HG02938 (cell line): ENCODE measurements around the gene MVB12B.
"Not testable (repeated sequence)": the region's sequence is repeated elsewhere in the genome, so short reads cannot be mapped to it uniquely, and the experiment has no call there.

Source experiments
- ATAC-seq: cut with Tn5 transposase; IDR thresholded peaks from one replicate; pipeline ENCODE4 v1.9.1; 2021; ENCODE audit warnings: mild to moderate bottlenecking, moderate library complexity; ENCODE audit not compliant: unreplicated experiment

MVB12B gene

DNA sequence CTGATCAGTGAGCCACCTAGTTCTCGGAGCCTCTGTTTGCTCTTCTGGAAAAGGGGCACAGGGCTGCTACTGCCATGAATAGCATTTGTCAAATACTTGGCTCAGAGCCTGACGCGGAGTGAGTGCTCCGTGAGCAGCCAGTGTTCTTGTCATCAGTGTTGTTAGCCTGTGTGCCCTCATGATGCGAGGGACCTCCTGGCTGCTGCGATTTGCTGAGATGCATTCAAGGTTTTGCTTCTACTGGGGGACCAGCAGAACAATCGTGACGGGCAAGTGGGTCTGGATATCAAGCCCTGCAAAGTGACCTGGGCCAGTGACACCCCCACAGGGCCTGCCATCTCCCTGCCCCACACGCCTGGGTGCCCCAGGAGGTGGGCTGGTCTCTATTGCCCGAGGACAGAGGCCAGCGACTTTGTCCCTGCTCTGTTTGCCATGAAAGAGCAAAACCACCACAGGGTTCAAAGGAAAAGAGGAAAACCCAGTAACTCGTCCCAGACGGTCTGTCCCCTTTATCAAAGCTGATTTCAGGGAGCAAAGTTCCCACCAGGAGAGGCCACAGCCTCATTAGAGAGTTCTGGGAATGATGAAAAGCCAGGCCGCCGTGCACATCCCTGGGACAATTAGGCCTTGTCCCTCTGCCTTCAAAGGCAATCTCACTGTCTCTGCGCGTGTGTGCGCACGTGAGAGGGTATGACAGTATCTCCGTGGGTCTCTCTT is 200.6 kb downstream of the MVB12B start:
- no peak for ATAC-seq

DNA sequence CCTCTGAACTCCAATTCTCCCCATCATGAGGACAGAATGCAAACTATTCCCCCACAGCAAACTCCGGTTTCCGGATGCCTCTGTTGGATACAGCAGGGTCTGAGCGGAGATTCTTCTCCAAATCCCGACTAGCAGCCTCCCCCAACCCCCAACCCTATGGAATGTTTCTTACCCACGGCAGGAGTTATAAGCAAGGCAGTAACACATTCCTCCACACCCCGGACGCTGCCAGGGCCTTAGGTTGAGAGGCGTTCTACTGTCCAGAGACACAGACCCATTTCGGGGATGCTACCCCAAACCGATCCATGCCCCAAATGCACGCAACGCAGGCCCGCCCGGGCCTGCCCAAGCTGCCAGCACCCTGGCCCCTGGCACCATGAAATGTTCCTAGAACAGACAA is 201.5 kb downstream of the MVB12B start:
- ATAC-seq = no peak

DNA sequence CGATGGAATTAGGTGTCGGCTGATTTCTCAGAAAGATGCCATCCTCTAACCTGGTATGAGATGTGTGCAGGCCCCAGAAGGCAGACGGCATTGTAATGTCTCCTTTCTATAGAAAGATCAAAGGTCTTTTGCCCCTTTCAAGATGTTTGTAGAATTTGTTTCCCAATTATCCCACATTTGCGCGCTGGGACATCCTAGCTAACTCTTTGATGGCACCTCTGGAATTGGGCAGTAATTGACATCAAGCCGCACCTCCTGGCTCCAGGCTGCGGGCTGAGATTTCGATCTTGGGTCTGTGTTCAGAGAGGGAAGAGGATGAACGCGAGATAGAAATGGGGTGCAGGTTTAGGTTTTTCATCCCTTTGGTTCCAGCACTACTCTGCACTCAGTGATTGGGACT is 202.3 kb downstream of the MVB12B start:
- ATAC-seq = no peak

DNA sequence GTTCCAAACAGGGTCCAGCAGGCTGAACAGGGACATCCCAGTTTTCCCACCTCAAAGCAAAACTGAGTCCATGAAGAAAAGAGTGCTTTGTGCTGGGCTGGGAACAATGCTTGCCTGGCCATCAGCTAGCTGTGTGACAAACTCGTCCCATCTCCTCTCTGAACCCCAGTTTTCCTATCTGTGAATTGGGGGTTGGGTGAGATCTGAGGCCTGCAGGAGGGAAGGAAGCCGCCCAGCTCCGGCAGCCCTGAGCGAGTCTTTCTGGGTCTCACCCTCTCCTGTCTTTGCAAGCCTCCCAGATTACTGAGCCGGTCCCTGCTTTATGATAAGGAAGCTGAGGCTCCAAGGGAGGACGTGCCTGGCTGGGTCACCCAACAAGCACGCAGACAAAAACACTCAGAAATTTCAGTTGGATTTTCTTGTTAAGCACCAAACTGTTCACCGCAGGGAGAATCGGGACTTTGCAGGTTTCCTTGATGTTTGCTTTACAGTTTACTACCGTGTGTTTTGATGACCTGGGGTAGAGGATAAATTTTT is 204.5 kb downstream of the MVB12B start:
- no peak for ATAC-seq

DNA sequence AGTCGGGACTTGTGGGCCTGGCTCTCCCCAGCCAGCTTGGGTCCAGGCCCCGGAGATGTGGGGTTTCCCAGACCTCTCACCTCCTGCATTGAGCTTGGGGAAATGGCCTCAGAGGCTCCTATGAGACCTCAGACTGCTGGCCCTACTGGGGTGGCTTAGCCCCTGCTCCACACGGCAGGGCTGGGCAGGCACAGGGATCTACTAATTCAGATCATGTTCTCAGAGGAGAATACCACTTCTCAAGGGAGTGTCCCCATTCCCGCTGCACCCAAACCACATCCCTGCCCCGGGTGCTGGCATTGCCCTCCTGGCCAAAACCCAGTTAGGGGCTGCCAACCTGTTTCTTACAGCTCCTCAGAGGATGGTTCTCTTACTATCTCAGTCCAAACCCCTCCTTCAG is 205.0 kb downstream of the MVB12B start:
- ATAC-seq = no peak

DNA sequence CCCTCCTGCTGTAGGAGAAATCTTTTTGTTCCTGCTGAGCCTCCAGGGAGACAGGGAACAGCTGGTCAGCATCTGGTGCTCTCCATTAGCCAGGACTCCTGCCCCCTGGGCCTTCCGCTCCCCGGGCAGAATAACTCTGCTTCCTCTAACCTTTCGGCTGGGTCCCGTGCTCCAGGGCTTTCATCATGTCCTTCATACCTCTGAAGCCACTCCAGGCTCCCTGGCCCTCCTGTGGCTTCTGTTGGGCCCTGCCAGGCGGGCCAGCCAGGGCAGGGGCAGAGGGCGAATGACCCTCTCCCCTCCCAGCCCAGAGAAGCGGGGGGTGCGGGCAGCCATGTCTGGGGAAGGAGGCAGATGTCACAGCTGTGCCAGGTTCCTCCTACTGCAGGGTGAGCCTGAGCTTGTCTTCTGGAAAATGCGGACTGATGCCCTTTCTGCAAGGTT is 205.4 kb downstream of the MVB12B start:
- no peak for ATAC-seq

DNA sequence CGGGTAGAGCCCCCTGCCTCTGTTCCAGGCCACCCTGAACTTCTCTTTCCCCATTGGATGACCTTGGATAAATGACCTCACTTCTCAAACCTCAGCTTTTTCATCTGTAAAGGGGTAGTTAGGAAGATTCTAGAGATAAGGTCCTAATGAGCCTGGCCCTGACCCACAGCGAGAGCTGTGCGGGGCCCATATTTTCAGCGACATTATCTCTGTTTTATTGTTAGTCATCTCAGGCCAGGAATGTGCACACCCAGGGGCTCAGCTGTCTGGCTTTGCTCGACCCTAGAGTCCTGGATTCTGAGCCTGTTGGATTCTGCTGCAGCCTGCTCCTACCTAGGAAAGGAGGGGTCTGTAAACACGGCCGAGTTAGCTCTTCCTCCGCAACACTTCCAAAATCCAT is 205.9 kb downstream of the MVB12B start:
- ATAC-seq = no peak

DNA sequence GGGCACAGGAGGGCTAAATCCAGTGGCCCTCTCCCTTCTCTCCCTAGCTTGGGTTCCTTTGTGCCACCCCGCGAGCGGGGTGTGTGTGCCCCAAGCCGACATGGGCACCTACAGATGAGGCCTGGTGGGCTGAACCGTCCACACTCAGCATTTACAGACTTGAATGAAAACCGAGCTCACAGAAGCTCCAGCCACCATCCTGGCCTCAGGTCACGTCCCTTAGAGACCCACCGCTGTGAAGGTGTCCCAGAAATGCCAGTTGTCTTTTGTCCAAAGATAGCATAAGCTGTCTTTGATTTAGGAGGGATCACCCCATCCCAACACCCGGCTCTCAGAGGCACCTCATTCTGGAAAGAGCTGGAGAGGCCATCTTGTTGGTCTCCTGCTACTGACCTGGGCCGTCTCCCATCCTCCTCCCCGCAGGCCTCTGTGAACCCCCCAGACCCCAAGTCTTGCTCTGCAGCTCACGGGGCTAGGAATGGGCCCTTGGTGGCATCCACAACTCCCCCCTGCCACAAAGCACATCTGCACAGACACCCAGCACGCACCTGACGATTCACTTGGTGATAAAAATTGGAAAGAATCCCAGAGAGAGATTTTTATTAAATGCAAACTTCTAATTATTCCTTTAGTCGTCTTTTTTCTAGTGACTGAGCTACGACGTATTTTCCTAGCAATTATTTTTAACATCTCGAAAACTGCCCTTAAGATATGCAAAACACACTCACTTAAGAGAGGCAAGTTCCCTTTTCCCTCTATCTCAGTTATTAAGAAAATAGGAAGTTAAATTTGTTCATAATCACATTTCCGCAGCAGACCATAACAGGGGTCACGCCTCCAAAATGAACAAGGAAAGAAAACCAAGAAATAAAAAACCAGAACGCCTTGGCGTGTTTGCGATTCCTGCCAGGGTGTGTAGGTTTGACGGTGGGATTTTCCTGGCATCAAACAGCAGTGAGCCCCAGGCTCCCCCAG is 206.6 kb downstream of the MVB12B start:
- ATAC-seq = no peak

DNA sequence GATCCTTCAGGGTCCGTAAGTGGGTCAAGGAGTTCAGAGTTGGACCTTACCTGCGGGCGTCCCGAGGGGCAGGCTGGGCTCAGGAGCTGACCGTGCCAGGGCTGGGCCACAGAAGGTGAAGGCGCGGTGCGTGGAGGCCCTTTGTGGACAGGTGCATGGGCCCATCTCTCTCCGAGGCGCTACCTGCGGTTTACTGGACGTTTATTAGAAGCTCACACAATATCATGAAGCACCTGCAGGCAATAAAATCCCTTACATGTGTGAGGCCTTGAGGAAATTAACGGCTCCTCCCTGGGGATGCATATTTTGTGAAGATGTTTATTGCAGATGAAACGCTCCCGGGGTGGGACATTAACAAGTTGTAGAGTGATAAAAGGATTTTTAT is 207.3 kb downstream of the MVB12B start:
- no peak for ATAC-seq

DNA sequence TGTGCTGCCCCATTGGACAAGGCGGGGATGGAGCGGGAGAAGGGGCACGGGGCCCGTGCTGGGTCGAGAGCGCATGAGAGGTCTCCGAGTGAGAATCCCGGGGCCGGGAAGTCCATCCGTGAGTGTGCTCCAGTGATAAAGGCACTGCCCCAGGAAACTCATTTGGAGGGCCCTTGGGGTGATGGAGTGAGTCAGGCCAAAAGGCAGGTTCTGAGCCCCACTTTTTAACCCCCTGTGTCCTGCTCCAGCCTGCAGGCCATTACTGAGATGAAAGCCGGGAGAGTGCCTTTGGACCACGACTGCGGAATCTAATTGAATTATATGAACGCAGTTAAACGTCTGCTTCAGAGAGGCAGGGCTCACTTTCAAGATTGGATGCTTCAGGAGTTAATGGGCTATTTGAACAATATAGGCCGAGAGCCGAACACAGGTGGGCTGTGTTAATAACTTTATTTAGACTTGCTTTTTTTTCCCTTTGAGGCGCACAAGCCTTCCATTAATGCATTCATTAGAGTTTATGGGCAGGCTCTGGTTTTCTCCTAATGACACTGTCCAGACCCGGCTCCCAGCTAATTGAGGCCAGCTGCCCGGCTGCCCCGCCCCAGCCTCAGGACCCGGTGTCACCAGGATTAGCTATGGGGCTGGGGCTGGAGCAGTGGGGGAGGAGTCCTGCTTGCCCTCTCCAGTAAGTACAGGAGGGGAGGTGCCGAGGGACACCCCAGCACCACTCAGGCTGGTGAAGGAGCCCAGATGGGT is 208.0 kb downstream of the MVB12B start:
- no peak for ATAC-seq

DNA sequence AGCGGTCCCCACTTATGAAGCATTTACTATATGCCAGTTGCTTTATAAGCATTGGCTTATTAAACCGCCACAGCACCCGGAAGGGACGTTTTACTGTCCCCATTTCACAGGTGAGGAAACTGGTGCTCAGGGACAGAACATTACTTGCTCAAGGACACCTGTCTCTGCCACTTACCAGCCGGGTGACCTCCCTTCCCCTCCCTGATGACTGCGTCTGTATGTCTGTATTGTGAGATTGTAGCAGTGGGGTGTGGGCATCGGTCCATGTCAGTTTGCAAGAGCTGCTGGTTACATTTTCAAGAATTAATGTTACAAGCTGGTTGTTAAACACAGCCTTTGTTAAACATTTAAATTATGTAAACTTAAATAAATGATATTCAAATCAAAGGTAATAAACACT is 209.5 kb downstream of the MVB12B start:
- no peak for ATAC-seq

DNA sequence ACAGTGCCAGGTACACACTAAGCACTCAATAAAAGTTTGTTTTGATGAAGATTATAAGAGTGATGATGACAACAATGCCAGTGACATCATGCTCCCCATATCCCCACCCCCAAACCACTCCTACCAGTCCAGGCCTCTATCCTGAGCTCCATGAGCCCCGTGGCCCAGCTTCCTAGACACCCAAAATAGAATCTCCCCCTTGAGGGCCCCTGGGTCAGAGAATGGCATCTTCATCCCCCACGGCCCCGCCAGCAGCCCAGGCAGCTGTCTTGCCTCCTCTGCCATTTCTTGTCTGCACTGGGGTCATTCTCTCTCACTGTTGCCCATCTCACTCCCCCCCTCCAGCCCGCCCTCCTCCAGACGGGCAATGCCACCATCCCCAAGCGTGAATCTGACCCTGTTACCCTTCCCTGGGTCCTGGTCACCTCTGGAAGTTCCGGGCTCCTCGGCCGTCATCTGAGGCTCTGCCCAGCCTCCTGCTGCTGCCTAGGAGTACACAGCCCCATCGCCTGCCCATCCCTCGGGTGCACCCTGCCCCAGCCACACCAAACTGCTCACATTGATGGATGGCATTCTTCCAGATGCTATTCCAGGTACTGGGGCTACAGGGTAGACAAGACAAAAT is 210.3 kb downstream of the MVB12B start:
- ATAC-seq = no peak

DNA sequence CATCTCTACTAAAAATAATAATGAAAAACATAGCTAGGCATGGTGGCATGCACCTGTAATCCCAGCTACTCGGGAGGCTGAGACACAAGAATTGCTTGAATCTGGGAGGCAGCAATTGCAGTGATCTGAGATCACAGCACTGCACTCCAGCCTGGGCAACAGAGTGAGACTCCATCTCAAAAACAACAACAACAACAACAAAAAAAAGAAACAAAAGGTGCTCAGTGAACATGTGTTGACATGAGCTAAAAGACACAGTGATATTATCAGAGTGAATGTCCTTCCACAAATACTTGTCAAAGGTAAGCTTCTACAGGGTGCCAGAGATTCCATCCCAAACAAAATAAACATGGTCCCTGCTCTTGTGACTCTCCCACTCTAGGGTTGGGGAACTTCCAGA is 211.9 kb downstream of the MVB12B start:
- no peak for ATAC-seq

DNA sequence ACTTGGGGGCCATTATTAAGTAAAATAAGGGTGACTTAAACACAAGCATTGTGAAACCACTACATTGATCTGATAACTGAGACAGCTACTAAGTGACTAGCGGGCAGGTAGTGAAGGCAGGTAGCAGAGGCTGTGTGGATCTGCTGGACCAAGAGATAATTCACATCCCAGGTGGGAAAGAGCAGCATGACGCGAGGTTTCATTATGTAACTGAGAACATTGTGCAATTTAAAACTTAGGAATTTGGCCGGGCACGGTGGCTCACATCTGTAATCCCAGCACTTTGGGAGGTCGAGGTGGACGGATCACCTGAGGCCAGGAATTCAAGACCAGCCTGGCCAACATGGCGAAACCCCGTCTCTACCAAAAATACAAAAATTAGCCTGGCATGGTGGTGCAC is 213.8 kb downstream of the MVB12B start:
- ATAC-seq = not testable (repeated sequence)

DNA sequence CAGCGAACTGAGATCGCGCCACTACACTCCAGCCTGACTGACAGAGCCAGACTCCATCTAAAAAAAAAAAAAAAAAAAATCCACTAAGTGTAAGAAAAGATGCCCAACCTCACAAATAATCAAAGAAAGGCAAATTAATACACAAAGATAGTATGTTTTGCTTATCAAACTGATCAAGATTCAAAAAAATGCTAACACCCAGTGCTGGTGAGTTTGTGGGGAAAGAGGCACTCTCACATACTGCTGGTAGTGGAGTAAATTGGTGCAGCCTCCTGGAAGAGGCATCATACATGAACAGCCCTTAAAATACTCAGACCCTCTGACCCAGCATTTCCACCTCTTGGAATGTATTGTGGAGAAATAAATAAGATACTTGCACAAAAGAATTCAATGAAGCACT is 216.9 kb downstream of the MVB12B start:
- ATAC-seq = no peak

DNA sequence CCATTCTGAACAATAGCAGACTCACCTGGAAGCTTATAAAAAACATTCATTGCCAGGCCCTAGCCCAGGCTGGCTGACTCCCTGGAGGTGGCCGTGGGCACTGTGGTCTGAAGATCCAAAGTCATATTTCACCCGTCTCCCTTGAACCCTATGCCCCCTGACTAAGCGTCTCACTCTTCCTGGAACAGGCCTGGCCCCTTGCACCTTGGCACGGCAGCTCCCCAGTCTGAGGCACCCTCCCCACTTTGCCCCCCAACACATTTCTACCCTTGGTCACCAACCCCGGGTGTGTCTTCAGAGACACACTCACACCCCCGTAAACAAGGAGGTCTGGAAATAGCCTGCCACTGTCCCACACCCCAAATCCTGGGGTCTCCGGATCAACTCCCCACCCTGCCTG is 218.5 kb downstream of the MVB12B start:
- no peak for ATAC-seq

DNA sequence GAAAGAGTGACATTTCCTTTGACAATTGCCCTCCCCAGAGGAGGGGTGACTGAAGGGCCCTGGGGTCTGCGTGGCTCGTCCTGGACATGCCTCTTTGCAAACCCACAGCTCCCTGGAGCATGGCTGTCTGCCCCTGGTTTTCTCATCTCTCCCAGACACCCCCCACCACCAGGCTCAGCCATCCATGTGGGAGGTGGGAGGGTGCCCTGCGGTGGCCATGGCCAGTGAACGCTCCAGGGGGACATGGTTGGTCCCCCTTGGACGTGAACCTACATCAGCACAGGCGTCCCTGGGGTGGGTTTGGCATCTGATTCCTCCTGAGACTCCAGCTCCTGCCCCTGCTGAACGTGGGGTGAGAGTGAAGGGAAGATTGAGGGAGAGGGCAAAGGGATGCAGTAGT is 219.4 kb downstream of the MVB12B start:
- ATAC-seq = no peak

DNA sequence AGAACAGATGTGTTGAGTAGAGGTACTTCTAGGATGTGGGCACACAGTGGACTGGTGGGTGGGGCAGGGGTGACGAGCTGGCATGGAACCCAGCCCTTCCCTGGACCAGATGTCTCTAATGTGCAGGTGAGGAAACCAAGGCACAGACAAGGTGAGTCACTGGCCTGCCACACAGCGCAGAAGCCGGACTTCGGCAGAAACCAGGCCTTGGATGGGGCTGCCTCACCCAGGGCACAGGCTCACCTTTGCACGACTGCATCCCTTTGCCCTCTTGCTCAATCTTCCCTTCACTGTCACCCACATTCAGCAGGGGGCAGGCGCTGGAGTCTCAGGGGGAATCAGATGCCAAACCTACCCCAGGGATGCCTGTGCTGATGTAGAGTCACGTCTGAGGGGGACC is 221.7 kb downstream of the MVB12B start:
- no peak for ATAC-seq

DNA sequence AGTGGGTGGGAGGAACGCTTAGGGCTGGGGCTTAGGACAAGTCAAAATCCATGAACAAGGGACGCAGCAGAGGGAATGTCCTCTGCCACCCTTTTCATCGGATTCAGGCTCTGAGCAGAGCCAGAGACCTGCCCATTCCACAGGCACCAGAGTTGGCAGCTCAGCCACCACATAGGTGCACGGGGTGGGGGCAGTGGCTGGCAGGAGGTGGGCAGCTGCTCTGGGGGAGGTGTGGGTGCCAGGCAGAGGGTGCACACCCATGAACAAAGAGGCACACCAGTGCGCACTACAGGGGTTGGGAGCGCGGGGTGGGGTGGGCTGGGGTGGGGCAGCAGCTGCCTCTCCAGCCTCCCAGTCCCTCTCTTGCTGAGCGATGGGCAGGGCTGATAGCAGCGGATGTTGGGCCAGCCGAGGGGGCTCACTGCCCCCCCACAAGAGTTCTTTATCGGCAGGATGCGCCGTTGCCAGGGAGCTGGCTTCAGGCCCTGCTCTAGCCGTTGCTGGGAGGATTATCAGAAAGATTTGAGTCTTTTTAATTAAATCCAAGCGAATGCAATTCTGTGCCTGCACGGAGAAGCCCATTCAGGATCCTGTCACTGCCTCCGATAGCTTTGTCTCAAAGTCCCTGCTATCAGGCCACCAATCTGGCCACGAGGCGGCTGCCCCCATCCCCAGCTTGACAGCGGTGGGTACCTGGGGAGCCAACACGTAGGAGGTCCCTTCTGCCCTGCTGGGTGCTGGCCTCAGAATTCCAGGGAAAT is 222.8 kb downstream of the MVB12B start:
- ATAC-seq = no peak

DNA sequence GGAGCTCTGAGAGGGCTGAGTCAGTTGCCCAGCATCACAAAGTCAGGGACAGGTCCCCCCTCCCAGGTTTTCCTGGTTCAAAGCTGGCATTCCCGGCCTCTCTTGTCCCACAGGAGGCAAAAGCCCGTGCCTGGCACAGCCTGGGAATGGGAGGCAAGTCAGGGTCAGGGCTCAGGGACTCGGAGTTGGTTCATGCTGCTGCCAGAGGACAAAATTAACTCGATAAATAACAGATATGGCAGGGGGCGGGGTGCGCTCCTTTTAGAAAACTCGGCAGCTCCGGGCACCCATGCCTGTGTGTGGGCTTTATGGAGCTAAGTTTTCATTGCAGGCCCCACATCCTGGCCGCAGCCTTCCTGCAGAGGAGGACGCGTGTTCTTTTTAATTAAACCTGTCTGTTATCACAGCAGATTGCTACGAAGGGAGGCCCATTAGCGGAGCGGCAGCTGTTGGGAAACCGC is 224.3 kb downstream of the MVB12B start:
- ATAC-seq = no peak
